Neural cell (in vitro differentiated cells): ENCODE data around the gene ZNF383. TPM values are rescaled to one million over a fixed set of nuclear protein-coding genes. Genes with fewer than 3 reads are reported as not detected.
"Not testable (repeated sequence)": the region's sequence is repeated elsewhere in the genome, so short reads cannot be mapped to it uniquely, and the experiment has no call there.

Source experiments
- H2AFZ ChIP-seq: fragments of 200-600, 300-800 bp; sonication (generic), shearing (Covaris generic); 2 replicates; pipeline ENCODE4 v1.6.0; 2014; ENCODE audit warnings: low read depth, mild to moderate bottlenecking, antibody characterized with exemption, low read length, moderate library complexity
- H3F3A ChIP-seq: fragments of 200-600 bp; shearing (Covaris generic); 2 replicates; pipeline ENCODE4 v1.6.1; 2016; ENCODE audit warnings: mild to moderate bottlenecking, moderate library complexity, mixed read lengths, antibody characterized with exemption, low read length; ENCODE audit not compliant: insufficient read depth, poor library complexity, severe bottlenecking
- H3K27ac ChIP-seq: fragments of 200-600, 300-800 bp; sonication (generic), shearing (Covaris generic); 2 replicates; pipeline ENCODE4 v1.5.1; 2014; ENCODE audit warnings: mild to moderate bottlenecking, low read length, moderate library complexity
- H3K27me3 ChIP-seq: fragments of 300-800, 200-600 bp; sonication (generic), shearing (Covaris generic); 2 replicates; pipeline ENCODE4 v1.6.0; 2014; ENCODE audit warnings: mild to moderate bottlenecking, low read depth, low read length, moderate library complexity; ENCODE audit not compliant: insufficient read depth
- H3K36me3 ChIP-seq: fragments of 300-800, 200-600 bp; sonication (generic), shearing (Covaris generic); 2 replicates; pipeline ENCODE4 v1.5.1; 2014; ENCODE audit warnings: mild to moderate bottlenecking, antibody characterized with exemption, low read length, moderate library complexity; ENCODE audit not compliant: insufficient read depth
- H3K4me2 ChIP-seq: fragments of 300-800, 200-600 bp; sonication (generic), shearing (Covaris generic); 2 replicates; pipeline ENCODE4 v1.6.0; 2014; ENCODE audit warnings: mild to moderate bottlenecking, low read length
- H3K4me3 ChIP-seq: fragments of 300-800, 200-600 bp; sonication (generic), shearing (Covaris generic); 2 replicates; pipeline ENCODE4 v1.5.1; 2014; ENCODE audit warnings: mild to moderate bottlenecking, low read length, moderate library complexity
- H3K79me2 ChIP-seq: fragments of 200-600 bp; shearing (Covaris generic); replicated peaks from 2 replicates; pipeline ENCODE4 v1.6.0; 2014; ENCODE audit warnings: mild to moderate bottlenecking, low read length, moderate library complexity; ENCODE audit not compliant: insufficient read depth
- H3K9ac ChIP-seq: fragments of 300-800, 200-600 bp; sonication (generic), shearing (Covaris generic); 2 replicates; pipeline ENCODE4 v1.6.1; 2016; ENCODE audit warnings: mild to moderate bottlenecking, low read length, mixed read lengths
- H3K9me2 ChIP-seq: fragments of 200-600 bp; shearing (Covaris generic); 2 replicates; pipeline ENCODE4 v1.6.1; 2016; ENCODE audit warnings: mild to moderate bottlenecking, low read length, mixed read lengths; ENCODE audit not compliant: insufficient read depth
- H3K9me3 ChIP-seq: fragments of 200-600, 300-800 bp; sonication (generic), shearing (Covaris generic); 2 replicates; pipeline ENCODE4 v1.6.1; 2016; ENCODE audit warnings: mild to moderate bottlenecking, mixed run types, low read length, moderate library complexity, mixed read lengths
- H4K20me1 ChIP-seq: fragments of 200-600 bp; shearing (Covaris generic); 2 replicates; pipeline ENCODE4 v1.6.1; 2016; ENCODE audit warnings: mild to moderate bottlenecking, mixed run types; ENCODE audit not compliant: insufficient read depth
- CTCF ChIP-seq: fragments of 450-650 bp; IDR thresholded peaks from 2 replicates; pipeline ENCODE4 v1.5.1; 2014; ENCODE audit warnings: antibody characterized with exemption, mild to moderate bottlenecking, moderate library complexity; ENCODE audit not compliant: poor library complexity, severe bottlenecking
- EP300 ChIP-seq: fragments of 450-650 bp; conservative IDR thresholded peaks from 2 replicates; pipeline ENCODE4 v1.6.1; 2014; ENCODE audit warnings: antibody characterized with exemption, mild to moderate bottlenecking, moderate library complexity; ENCODE audit not compliant: poor library complexity, severe bottlenecking
- EZH2 ChIP-seq: fragments of 200-600, 300-800 bp; shearing (Covaris generic), sonication (generic); IDR thresholded peaks from 2 replicates; pipeline ENCODE4 v1.6.1; 2014; ENCODE audit warnings: antibody characterized with exemption, low read length, borderline replicate concordance, mild to moderate bottlenecking; ENCODE audit not compliant: insufficient read depth, poor library complexity, severe bottlenecking
- MXI1 ChIP-seq: fragments of 450-650 bp; conservative IDR thresholded peaks from 2 replicates; pipeline ENCODE4 v1.6.1; 2014; ENCODE audit warnings: antibody characterized with exemption, mild to moderate bottlenecking; ENCODE audit not compliant: poor library complexity, severe bottlenecking
- POLR2AphosphoS5 ChIP-seq: IDR thresholded peaks from 2 replicates; pipeline ENCODE4 v1.6.1; 2012
- RAD21 ChIP-seq: fragments of 450-650 bp; conservative IDR thresholded peaks from 2 replicates; pipeline ENCODE4 v1.6.1; 2014; ENCODE audit warnings: antibody characterized with exemption, mild to moderate bottlenecking, moderate library complexity
- SMC3 ChIP-seq: fragments of 450-650 bp; conservative IDR thresholded peaks from 2 replicates; pipeline ENCODE4 v1.6.1; 2014; ENCODE audit warnings: antibody characterized with exemption, mild to moderate bottlenecking, moderate library complexity; ENCODE audit not compliant: poor library complexity
- TAF1 ChIP-seq: IDR thresholded peaks from 2 replicates; pipeline ENCODE4 v1.6.1; 2012; ENCODE audit warnings: low read depth
- polyA plus RNA-seq: library from polyadenylated mRNA; depleted of rRNA; stranded (reverse); fragments of >200 nt; gene quantifications from 2 replicates; pipeline ENCODE4 v1.2.3, GENCODE V29; 2014
- TF ChIP-seq, protein P1 (sequence below): IDR thresholded peaks from 2 replicates; pipeline ENCODE4 v1.6.1; 2012; ENCODE audit warnings: borderline replicate concordance

The ZNF383 gene
- polyA plus RNA-seq, 1 donor from 2014 or later, result 10.3 TPM

DNA sequence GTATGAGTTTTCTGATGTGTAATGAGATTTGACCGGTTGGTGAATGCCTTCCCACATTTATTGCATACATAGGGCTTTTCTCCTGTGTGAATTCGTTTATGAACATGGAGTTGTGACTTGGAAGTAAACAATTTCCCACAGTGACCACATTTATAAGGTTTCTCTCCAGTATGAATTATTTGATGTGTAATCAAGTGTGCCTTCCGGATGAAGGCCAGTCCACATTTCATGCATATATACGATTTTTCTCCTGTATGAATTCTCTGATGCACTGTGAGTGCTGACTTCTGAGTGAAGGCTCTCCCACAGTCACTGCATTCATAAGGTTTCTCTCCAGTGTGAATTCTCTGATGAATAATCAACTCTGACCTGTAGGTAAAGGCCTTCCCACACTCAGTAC is 31.9 kb upstream of the ZNF383 start:
- H4K20me1 ChIP-seq, H3K4me2 ChIP-seq, H3K36me3 ChIP-seq, H3K9ac ChIP-seq, H3K27me3 ChIP-seq, H3K27ac ChIP-seq, H3K9me2 ChIP-seq, H3K79me2 ChIP-seq, H3F3A ChIP-seq, H3K4me3 ChIP-seq, H3K9me3 ChIP-seq, H2AFZ ChIP-seq: not testable (repeated sequence)

DNA sequence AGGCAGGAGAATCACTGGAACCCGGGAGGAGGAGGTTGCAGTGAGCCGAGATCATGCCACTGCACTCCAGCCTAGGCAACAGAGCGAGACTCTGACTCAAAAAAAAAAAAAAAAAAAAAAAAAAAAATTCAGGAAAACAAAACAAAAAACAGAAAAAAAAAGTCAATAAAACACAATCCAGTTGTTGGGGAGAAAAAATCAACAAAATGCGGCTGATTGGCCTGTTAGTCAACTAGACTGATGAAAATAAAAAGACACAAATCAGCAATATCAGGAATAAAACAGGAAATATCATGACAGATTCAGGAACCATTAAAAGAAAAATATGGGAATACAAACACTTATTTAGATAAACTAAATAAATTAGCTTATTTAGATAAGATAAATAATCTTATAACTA is 22.8 kb upstream of the ZNF383 start:
- H3K4me3 ChIP-seq, H3K27ac ChIP-seq, H3K36me3 ChIP-seq, H3K79me2 ChIP-seq, H3K27me3 ChIP-seq, H4K20me1 ChIP-seq, H2AFZ ChIP-seq, H3K4me2 ChIP-seq, H3K9me2 ChIP-seq, H3K9me3 ChIP-seq, H3K9ac ChIP-seq, H3F3A ChIP-seq: not testable (repeated sequence)

GRCh38 chr19:37197115-37197514 is 20.9 kb upstream of the ZNF383 start:
- not testable (repeated sequence) for H3K9me3 ChIP-seq, H2AFZ ChIP-seq, H4K20me1 ChIP-seq, H3K4me2 ChIP-seq, H3K9me2 ChIP-seq, H3K36me3 ChIP-seq, H3K9ac ChIP-seq, H3K4me3 ChIP-seq, H3F3A ChIP-seq, H3K79me2 ChIP-seq, H3K27me3 ChIP-seq, H3K27ac ChIP-seq

DNA sequence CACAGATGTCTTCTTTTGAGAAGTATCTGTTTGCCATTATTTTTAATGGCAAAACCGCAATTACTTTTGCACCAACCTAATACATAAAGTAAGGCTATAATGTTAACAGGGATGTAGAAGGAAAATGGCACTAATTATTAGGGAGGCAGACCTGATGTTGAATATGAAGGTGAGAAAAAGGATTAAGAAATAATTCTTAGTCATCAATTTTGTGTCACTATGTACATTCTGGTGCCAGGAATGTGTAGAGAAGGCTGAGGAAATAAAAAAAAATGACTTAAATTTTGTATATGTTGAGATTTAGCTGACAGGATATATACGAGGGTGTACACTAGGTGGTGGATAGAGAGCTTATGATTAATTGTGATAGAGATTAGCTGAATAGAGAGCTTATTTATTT is 20.2 kb upstream of the ZNF383 start:
- TF ChIP-seq EP300 (no peak), TAF1 (no peak), SMC3 (no peak), RAD21 (no peak), EZH2 (no peak), CTCF (no peak), POLR2AphosphoS5 (no peak), MXI1 (no peak)
- TF ChIP-seq, protein P1, sequence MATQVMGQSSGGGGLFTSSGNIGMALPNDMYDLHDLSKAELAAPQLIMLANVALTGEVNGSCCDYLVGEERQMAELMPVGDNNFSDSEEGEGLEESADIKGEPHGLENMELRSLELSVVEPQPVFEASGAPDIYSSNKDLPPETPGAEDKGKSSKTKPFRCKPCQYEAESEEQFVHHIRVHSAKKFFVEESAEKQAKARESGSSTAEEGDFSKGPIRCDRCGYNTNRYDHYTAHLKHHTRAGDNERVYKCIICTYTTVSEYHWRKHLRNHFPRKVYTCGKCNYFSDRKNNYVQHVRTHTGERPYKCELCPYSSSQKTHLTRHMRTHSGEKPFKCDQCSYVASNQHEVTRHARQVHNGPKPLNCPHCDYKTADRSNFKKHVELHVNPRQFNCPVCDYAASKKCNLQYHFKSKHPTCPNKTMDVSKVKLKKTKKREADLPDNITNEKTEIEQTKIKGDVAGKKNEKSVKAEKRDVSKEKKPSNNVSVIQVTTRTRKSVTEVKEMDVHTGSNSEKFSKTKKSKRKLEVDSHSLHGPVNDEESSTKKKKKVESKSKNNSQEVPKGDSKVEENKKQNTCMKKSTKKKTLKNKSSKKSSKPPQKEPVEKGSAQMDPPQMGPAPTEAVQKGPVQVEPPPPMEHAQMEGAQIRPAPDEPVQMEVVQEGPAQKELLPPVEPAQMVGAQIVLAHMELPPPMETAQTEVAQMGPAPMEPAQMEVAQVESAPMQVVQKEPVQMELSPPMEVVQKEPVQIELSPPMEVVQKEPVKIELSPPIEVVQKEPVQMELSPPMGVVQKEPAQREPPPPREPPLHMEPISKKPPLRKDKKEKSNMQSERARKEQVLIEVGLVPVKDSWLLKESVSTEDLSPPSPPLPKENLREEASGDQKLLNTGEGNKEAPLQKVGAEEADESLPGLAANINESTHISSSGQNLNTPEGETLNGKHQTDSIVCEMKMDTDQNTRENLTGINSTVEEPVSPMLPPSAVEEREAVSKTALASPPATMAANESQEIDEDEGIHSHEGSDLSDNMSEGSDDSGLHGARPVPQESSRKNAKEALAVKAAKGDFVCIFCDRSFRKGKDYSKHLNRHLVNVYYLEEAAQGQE, result no peak
- Histone ChIP-seq H3K27me3 (no peaks in the 10 kb centered on the region), H3K9me3 (no peaks in the 10 kb centered on the region), H3K9ac (no peak overlapping the region), H3K9me2 (no peaks in the 10 kb centered on the region), H3K79me2 (no peaks in the 10 kb centered on the region), H2AFZ (no peak overlapping the region), H3K4me3 (no peak overlapping the region), H3F3A (no peaks in the 10 kb centered on the region), H4K20me1 (no peaks in the 10 kb centered on the region), H3K4me2 (no peak overlapping the region), H3K36me3 (no peaks in the 10 kb centered on the region), H3K27ac (no peak overlapping the region)
